HG03196 (cell line): ENCODE results near the gene PROKR2.

Source experiments
- ATAC-seq: cut with Tn5 transposase; IDR thresholded peaks from one replicate; pipeline ENCODE4 v1.9.1; 2021; ENCODE audit not compliant: unreplicated experiment

Gene PROKR2

DNA sequence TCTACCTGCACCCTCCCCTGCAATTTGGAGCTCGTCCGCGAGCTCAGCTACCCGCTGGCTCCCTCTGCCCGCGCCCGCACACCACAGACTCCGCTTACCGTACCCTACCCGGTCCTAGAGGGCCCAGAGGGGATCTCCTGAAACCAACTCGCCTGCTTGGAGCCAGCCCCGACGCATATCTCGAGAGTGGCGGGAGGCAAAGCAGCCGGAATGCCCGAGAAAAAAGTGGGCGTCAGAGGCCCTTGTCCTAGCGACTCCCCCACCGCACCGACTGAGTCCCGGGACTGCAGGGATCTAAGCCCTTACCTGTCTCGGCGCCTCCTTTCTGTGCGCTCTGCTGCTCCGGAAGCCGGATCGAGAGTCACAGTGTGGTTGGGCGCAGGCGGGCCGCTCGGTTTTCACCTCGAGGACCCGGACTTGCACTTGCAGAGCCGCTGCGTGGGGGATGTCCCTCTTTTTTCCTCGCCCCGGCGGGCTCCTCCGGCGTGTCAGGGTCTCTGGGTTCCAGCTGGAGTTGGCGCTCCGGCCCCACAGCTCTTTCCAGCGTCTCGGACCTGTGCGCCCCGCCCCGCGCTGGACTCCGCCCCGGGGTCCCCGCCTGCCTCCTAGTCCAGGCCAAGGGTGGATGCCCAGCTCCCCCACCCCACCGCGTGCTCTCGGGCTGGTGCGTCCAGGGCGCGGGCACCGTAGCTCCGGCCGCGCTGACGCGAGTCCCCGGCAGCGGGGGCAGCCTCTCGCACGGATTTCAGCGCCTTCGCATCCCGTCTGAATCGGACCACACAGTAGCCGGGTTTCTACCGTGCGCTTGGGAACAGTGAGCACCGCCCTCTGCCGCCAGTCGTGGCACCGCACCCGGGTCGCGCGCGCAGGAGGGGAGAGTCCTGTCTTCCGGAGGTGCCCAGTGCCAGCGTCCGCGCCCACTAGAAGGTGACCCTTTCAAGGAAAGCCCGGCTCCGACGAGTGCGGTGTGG is at the start of gene PROKR2:
PROKR2 (minus strand) TSS at position 767 of the 971 bp plus-strand sequence. CDS start 2,585 bp downstream, outside the sequence.
- ATAC-seq = no peak

DNA sequence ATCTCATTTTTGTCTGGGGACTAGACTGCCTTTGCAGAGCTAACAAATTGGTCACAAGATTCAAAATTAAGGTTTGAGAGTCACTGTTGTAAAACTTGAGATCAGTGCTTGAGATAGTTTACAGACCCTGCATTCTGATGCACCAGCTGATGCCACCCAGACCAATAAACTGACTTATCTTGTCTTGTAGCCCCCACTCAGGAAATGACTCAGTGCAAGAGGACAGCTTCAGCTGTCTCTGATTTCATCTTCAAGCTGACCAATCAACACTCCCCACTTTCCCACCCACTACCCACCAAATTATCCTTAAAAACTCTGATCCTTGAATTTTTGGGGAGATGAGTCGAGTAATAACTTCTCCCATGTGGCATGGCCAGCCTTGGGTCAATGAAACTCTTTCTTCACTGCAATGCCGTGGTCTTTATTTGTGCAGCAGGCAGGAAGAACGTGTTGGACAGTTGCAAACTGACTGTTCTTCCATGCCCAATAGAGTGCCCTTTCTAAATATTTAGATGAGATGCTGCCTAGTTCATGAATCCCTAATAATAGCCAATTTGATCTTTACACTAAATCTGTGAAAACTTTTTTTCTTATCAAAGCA is 48.3 kb upstream of the PROKR2 start:
- no peak for ATAC-seq

DNA sequence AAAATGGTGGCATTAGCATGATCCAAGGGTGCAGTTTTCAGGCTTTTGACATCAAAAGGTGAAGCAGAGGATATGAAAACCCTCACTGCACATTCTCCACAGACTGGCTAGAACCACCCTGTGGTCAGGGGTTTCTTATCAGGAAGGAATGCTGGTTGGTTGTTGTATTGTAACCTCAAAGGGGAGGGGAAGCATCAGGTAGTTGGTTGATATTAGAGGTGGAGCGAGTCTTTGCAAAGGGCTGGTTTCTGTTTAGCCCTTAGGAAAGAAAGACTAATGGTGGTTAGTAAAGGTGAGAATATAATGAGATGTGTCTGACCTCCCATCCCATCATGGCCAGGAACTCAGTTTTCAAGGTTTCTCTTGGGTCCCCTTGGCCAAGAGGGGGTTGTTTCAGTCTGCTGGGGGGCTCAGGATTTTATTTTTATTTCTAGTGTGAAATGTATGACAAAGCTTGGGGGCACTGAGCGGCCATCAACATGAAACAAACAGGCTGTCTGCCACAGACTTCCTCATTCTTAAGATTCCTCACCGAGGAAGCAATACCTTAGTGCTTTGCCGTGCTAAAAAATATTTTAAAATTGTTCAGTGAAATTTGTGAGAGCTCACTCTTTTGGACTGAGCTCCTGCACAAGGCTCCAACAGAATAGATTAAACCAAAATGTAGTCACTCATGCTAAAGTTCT is 47.5 kb upstream of the PROKR2 start:
- ATAC-seq = no peak

DNA sequence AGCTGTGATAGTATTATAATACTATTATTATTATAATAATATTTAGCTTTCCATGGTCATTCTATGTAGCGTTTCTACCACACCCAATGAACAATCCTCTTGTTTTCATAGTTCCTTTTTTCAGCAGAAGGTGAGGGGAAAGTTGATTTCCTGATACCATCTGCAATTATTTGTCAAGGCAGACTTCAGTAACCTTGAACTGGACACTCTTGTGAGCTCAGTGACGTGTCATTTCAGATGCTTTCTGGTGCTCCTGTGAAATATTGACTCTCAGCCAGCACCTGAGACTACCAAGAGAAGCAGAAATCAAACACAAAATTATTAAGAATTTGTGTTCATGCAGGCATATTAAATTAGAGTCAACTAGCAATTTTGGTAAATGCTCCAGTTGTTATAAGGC is 46.0 kb upstream of the PROKR2 start:
- ATAC-seq = no peak

DNA sequence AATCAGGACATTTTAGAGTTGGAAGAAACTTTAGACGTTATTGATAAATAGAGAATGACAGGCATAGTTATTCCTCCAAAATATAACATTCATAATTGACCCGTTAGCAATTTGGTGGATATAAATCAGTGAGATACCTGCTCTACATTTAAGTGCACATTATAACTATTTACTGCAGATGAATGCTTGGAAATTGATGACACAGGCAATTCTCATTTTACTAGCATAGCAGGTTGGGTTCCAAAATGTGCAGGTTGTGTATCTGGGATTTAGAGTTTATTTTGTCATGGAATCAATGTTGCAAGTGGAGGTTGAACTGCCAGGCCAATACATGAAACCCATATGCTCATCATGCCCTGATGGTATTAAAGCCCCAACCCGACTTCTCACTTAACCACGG is 44.4 kb upstream of the PROKR2 start:
- ATAC-seq = no peak

DNA sequence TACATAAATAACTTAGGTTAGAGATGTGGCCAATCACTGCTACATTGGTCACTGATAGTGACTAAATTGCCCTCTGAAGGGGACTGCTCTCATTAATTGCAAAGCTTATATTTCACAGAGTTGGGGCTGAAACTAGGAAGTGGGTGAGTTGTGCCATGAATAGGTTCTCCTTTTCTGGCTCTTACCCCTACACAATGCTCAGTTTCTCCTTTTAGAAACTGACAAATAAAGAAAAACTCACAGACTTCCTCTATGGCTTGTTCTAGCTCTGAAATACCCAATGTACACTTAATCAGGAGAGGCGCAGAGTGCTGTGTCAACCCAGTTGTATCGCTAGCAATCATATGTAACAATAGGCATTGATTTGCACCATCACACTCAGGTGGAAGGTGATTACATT is 41.2 kb upstream of the PROKR2 start:
- no peak for ATAC-seq

DNA sequence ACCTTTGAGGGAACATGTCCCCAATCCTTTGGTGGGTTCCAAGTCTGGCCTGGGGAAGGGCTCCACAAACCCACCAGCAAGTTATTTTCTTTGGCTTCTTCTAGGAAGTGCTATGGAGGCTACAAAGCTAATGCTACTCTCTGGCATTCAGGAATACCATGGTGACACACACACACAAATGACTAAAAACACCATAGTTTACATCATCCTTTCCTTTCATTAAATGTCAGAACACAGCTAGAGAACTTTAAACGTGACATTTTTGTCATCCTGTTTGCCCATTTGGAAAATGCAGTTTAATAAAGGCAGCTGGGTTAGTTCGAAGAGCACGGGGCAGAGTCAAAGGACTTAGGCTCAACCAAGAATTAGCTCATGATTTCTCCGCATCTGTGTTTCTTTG is 40.2 kb upstream of the PROKR2 start:
- no peak for ATAC-seq

DNA sequence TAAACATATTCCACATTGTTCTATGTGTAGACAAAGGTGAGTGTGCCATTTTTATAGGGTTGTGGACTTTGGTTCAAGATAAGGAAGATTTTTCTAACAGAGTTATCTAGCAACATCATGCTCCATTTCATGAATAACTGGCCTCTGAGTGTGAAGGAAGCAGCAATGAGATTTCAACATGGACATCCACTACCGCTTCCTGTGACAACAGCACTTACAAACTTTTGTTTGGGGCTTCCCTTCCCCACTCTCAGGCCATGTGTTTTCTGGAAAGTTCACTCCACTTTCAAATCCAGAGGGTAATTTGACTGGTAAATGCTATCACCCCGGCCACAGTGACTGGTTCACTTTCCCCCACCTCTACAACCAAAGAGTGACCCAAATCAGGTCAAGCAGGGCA is 38.1 kb upstream of the PROKR2 start:
- no peak for ATAC-seq

DNA sequence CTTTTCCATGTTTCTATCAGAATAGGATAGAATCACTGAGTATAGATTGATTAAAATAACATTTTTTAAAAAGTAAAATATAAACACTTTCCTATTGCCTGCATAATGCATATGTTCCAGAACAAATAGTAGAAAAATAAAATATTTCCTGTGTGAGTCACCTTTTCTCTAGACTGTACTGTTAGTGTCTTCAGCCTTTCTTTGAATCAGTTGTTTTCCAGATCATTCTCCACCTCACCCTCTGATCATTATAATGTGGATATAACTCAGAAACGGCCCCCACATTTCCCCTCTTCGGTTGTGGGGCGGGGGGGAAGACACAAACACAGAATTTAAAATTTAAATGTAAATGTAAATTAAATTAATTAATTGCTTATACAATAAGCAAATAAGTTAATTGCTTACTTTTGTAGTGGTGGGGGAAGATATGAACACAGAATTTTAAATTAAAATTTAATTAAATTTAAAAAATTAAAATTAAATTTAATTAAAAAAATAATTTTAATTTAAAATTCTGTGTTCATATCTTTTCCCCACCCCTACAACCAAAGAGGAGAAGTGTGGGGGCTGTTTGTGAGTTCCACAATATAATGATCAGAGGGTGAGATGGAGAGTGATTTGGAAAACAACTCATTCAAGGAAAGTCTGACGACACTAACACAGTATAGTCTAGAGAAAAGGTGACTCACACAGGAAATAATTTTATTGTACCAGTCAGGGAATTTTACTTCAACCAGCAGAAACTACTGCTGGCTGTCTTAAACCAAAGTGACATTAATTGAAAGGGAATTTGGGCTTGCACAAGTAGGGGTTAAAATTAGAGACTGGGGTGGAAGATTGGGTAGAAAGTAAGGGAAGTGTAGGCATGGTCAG is 37.1 kb upstream of the PROKR2 start:
- ATAC-seq = no peak

DNA sequence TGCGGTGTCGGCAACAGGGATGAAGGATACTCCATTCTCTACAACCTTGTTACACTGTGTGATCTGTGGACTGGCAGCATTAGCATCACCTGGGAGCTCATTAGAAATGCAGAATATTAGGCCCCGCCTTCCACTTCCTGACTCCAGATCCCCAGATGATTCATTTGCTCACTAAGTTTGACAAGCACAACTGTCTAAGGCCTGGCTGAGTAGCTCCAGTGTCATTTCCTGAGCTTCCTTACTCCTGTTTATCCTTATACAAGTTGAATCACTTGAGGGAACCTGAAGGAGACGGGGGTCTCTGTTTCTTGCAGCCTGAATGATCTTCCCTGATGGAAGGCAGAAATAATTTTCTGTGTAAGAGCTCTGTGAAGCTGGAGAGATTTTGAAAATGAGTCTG is 32.7 kb upstream of the PROKR2 start:
- no peak for ATAC-seq

DNA sequence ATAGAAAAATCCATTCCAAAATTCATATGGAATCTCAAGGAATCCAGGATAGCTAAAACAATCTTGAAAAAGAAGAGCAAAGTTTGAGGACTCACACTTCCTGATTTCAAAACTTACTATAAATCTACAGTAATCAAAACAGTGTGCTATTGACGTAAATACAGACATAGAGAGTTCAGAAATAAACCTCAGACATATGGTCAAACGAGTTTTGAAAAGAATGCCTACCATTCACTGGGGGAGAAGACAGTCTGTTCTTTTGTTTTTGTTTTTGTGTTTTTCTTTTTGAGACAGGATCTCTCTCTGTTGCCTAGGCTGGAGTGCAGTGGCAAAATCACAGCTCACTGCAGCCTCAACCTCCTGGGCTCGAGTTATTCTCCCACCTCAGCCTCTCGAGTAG is 25.3 kb upstream of the PROKR2 start:
- no peak for ATAC-seq

DNA sequence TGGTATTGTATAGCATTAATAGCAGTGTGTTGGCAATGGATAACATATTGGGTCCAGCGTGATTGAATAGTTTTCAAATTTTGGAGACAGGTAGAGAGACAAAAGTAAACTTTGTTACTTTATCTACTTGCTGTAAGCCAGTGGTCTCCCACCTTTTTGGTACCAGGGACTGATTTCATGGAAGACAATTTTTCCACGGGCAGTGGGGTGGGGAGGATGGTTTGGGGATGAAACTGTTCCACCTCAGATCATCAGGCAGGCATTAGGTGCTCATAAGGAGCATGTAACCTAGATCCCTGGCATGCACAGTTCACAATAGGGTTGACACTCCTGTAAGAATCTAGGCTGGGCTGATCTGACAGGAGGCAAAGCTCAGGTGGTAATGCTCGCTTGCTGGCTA is 14.6 kb upstream of the PROKR2 start:
- no peak for ATAC-seq

DNA sequence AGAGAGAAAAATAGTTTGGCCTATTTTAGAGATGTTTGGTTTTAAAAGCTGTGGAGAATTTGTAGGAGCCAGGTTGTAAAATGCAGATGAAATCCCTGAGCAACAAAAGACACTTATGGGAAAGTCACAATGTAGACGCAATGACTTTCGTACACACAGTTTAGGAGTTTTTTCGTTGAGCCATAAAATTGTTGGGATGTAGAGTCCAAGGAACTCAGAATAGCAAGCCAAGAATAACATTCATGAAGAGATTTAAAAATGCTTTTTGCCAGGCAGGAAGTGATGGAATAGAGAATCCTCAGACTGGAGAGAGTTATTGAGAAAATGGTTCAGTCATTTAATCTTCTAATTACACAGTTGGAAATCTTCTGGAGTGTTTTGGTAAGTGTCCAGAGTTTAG is 11.5 kb upstream of the PROKR2 start:
- ATAC-seq = no peak

DNA sequence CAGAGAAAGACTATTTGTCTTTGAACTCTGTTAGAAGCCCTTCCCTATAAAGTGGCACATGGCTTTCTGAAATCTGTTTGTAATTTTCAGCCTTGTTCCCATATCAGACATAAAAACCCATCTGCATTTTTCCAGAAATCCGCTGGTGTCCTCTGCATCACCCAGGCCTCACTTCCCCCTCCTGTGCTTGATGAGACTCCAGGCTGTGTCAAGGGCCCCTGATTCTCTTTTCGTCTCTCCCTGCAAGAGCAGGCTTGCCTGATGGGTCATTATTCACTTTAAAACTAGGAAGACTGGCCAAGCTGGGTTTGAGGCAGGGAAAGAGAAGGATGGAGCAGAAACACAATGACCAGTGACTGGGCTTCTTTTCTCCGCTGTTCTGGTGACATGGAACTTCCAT is 10.6 kb upstream of the PROKR2 start:
- ATAC-seq = no peak

DNA sequence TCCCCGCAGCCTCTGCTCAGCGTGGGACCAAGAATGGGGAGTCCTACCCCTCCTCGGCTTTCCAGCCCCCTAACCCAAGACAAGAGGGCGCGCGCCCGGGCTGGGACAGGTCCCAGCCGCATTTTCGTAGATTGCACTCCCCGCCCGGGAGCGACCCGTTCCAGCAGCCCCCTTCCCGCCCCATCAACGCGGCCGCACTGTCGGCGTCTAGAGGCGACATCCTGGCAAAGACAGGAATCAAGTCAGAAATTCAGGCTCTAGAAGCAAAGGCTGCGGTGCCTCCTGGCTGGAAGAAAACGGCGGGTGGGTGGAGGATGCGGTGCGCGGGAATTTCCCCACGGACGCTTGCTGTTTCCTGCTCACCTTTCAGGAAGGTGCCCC is 957 bp downstream of the PROKR2 start:
- no peak for ATAC-seq

DNA sequence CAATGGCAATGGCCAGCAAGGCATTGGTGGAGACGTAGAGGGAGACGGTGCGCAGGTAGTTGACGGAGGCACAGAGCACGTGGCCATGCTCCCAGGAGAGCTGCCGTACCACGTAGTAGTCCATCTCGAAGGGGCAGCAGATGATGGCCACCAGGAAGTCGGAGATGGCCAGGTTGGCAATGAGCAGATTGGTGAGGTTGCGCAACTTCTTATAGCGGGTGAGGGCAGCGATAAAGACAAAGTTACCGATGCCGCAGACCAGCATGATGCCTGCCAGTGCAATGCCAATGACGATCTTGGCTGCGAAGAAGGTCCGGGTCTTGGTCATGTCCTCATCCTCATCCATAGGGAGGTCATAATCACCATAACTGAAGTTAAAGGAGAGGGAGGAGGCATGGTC is 2.8 kb downstream of the PROKR2 start:
- ATAC-seq = no peak

DNA sequence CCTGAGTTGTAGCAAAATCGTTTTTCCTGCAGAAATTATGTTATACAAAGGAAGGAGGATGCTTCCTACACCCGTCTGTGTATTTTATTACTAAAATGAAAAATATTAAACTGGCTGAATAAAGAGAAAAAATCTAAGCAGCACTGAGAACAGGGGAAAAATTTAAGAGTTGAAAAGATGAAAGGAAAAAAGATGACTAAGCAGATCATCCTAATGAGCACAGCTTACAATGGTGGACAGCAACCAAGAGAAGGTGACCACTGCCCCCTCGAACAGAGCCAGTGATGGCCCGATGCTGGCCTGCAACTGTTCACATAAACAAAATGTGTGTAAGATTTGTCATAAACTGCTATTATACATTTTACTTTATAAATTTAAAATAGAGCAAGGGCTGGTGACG is 4.2 kb downstream of the PROKR2 start:
- no peak for ATAC-seq

DNA sequence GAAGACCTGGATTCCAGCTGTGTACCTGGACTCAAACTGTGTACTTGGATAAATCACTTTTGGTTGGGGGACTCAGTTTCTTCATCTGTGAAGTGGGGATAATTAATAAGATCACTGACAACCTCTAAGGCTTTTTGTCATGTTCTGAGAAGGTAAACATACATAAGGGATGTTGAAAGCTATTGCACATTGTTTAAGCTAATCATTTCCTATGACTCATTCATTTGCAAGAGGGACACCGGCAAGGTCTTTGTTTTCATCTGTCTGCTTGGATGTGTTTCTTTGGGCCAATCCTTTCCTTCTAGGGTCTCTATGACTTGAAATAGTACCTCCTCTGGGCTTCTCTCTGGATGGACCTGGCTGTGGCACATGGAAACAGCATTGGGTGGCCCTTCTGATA is 6.8 kb downstream of the PROKR2 start:
- no peak for ATAC-seq

DNA sequence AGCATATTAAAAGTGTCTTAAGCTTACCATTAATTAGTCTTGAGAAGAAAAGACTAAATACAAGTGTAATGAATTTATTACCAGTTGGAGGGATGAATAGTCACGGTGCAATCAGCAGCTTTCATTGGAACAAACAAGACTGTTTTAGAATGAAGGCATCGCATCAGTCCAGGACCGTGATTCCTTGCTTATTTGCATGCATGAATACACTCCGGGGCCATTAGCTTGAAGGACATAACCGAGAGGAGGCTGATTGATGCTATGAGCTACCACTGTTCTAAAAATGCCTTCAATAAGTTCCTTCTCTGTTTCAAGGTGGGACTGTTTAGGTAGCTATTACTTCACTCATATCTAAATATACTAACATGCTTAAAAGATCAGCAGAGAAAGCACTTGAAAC is 17.9 kb downstream of the PROKR2 start:
- no peak for ATAC-seq

DNA sequence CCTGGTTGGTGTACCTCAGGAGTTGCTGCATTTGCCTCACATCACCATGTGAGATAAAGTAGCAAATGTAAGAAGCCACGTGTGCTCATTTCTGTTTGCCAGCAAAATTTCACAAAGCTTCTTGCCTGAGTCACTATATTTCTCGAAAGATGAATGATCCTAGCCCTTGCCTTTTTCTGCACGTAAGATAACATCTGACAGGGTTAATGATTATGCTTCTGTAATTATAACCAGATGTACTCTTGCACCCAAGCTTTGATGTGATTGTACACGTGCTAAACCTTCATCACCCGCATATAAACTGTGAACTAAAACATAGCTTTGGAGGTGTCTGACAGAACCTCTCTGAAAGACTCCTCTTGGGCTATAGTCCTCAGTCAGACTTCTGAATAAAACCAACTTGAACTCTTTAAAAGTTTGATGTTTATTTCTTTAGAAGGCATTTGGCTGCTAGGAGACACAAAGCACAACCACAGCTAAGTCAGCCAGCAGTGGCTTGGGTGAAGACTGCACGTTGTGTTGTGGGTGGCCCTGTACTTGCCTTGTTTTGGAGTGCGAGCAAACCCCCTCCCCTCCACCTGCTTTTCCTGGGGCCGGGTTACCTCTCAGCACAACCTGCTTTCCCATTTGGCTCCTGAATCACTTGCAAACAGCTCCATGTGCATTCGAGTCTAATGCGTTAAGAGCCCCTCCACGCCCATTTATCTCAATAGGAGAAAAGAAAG is 19.3 kb downstream of the PROKR2 start:
- no peak for ATAC-seq
